ENCODE measurements around the gene IGFBP5. TPM values are rescaled to one million over a fixed set of nuclear protein-coding genes. Genes with fewer than 3 reads are reported as not detected.

The IGFBP5 gene
- total and polyA plus RNA-seq, 9 donors = 718 to 3,214 (median 2,226) TPM

DNA sequence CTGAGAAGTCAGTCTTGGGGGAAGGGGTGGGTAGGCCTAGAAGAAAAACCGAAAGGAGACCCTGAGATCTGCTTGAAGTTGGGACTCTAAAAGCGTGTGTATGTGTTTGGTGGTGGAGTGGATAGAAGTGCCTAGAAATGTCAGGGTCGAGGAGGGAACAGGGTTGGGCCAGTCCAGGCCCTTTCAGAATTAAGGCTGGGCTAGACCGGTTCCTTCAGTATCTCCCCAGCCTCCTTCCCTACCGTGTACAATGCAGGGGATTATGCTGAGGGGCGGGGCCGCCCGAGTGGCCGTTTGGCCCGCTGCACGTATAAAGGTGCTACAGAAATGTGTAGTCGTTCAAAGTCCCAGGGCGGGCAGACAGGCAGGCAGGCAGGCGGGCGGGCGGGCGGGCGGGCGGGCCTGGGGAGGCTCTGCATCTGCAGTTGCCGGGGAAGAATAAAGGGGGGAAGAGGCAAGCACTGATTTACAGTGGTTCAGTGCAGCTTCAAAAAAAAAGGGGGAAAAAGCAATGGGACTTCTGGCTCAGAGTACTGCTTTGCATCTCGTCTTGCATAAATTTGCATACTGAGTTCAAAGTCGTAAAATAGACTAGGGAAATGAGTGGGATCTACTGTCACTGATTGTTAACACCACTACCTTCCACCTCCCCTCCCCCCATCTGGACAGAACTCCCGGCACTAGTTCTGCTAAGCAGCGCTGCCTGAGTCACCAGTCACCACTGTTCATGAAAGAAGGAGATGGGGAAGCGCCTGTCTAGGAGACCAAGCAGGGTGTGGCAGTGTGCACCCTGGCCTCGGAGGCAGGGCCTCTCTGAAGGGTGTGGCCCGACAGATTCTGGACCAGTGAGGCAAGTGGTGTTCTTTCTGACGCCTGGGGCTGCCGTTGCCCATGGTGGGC is 58.5 kb downstream of the IGFBP5 start:
- Histone ChIP-seq H3K4me3 (no peak overlapping the region), H3K27me3 (no peaks in the 10 kb centered on the region), H3K27ac (peak overlapping the region in 1 of 2 donors; percentile 24), H3K9me3 (no peaks in the 10 kb centered on the region), H3K36me3 (no peaks in the 10 kb centered on the region), H3K4me1 (ENCODE audit: insufficient read depth) (peaks cover 11% of the 10 kb centered on the region)
- 30 to 37% (median 31%) methylated on average over 29 of the region's 29 CpGs for WGBS, 3 donors
- peak in 1 of 5 donors; percentile 49 for DNase-seq
- intact Hi-C loops (cut with DNase I) = no loop called here
- TF ChIP-seq POLR2A (IDR thresholded peaks at IDR 0.05) (no peak), EP300 (IDR thresholded peaks at IDR 0.05) (no peak)
- TF ChIP-seq, protein P1, sequence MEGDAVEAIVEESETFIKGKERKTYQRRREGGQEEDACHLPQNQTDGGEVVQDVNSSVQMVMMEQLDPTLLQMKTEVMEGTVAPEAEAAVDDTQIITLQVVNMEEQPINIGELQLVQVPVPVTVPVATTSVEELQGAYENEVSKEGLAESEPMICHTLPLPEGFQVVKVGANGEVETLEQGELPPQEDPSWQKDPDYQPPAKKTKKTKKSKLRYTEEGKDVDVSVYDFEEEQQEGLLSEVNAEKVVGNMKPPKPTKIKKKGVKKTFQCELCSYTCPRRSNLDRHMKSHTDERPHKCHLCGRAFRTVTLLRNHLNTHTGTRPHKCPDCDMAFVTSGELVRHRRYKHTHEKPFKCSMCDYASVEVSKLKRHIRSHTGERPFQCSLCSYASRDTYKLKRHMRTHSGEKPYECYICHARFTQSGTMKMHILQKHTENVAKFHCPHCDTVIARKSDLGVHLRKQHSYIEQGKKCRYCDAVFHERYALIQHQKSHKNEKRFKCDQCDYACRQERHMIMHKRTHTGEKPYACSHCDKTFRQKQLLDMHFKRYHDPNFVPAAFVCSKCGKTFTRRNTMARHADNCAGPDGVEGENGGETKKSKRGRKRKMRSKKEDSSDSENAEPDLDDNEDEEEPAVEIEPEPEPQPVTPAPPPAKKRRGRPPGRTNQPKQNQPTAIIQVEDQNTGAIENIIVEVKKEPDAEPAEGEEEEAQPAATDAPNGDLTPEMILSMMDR (IDR thresholded peaks at IDR 0.05) = no peak

- 13 to 32% (median 30%) methylated on average over 18 of the region's 18 CpGs for WGBS, 3 donors
- no peaks in the 10 kb centered on the region for H3K27me3 ChIP-seq
- TF ChIP-seq POLR2A (IDR thresholded peaks at IDR 0.05) = no peak
- TF ChIP-seq EP300 (IDR thresholded peaks at IDR 0.05) = no peak
- TF ChIP-seq, protein P1 (IDR thresholded peaks at IDR 0.05) = no peak
Measured at GRCh38 chr2:216635701-216636550, 59.4 kb downstream of the IGFBP5 start.

DNA sequence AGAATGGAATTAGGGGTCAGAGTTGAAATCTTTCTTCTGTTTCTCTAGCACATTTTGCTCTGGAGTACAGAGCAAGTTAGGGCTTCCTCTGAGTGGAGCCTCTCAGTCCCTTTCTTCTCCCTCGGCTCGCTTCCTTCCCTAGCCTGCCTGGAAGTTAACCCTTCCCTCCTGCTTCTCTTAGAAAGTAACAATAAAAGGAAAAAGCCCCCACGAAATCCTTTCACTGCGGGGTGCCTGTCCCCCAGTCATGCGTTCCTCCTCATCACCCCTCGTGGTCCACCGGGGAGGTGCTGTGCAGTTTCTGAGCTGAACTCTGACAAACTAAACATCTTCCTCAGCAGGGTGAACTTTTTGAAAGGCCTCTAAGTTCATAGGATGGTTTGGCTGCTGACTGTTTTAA is 60.2 kb downstream of the IGFBP5 start:
- H3K4me1 ChIP-seq (ENCODE audit: insufficient read depth) = peaks cover 11% of the 10 kb centered on the region
- no peaks in the 10 kb centered on the region for H3K27me3 ChIP-seq
- H3K36me3 ChIP-seq = no peaks in the 10 kb centered on the region
- WGBS, 3 donors = 3 to 11% (median 9%) methylated on average over 7 of the region's 7 CpGs
- TF ChIP-seq, protein P1 (IDR thresholded peaks at IDR 0.05) = no peak
- TF ChIP-seq EP300 (IDR thresholded peaks at IDR 0.05) (no peak), POLR2A (IDR thresholded peaks at IDR 0.05) (no peak)
- no peaks in the 10 kb centered on the region for H3K9me3 ChIP-seq
- no peak overlapping the region for H3K27ac ChIP-seq
- no peak for DNase-seq
- H3K4me3 ChIP-seq = peak overlapping the region; percentile 56
- intact Hi-C loops (cut with DNase I) = no loop called here

More at GRCh38 chr2:216635701-216636550, 59.4 kb downstream of the IGFBP5 start:
- no peaks in the 10 kb centered on the region for H3K9me3 ChIP-seq
- DNase-seq = peak in 3 of 5 donors; percentile 42 to 60 (median 47)
- peak overlapping the region; percentile 56 for H3K4me3 ChIP-seq
- H3K4me1 ChIP-seq (ENCODE audit: insufficient read depth) = peaks cover 11% of the 10 kb centered on the region
- H3K27ac ChIP-seq = peak overlapping the region in 1 of 2 donors; percentile 24
- intact Hi-C loops (cut with DNase I) = no loop called here
- no peaks in the 10 kb centered on the region for H3K36me3 ChIP-seq

- Histone ChIP-seq H3K4me3 (peak overlapping the region; percentile 56), H3K9me3 (no peaks in the 10 kb centered on the region), H3K27me3 (no peaks in the 10 kb centered on the region), H3K36me3 (no peaks in the 10 kb centered on the region), H3K27ac (no peak overlapping the region), H3K4me1 (ENCODE audit: insufficient read depth) (peaks cover 11% of the 10 kb centered on the region)
- no peak for DNase-seq
- 3 to 5% (median 4%) methylated on average over 23 of the region's 23 CpGs for WGBS, 3 donors
- TF ChIP-seq EP300 (IDR thresholded peaks at IDR 0.05) (no peak), POLR2A (IDR thresholded peaks at IDR 0.05) (no peak)
- TF ChIP-seq, protein P1 (IDR thresholded peaks at IDR 0.05) = no peak
- intact Hi-C loops (cut with DNase I) = no loop called here
Measured at GRCh38 chr2:216634370-216635148, 60.8 kb downstream of the IGFBP5 start.
